Fibroblast of the conjunctiva (primary cell): Measurements from ENCODE around the gene UBXN1.
"Not testable (repeated sequence)": the region's sequence is repeated elsewhere in the genome, so short reads cannot be mapped to it uniquely, and the experiment has no call there.

ENCODE experiments used
- DNase-seq: peaks from one replicate; pipeline ENCODE4 v3.0.0-alpha.2; 2010; ENCODE audit warnings: low read depth

The UBXN1 gene

GRCh38 chr11:62671608-62672389, 7.1 kb downstream of the UBXN1 start, which contains the start of the genes LBHD1 and UQCC3:
TSS of gene LBHD1 (minus strand) at chr11:62672267. CDS start at chr11:62670031, 2,236 bp downstream.
TSS of gene UQCC3 (plus strand) at chr11:62671673. CDS start at chr11:62671746, 73 bp downstream.
- no peak for DNase-seq

DNA sequence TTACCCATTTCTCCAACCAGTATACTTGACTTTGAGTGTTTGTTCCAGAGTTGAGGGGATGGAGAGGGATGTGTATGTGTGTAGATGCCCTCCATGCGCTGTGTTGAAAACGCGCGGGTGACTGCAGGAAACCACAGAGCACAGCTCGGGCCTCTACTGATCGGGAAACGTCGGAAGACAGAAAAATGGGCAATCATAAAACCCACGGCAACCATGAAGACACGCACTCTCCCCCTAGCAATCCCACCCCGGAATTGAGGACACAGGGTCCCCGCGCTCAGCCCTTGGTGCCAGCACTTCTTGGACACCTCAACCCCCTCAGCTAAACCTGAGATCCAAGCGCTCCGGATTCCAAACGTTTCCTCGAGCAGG, 7.7 kb downstream of the UBXN1 start:
- DNase-seq, result no peak

GRCh38 chr11:62669420-62670161, 9.3 kb downstream of the UBXN1 start:
- no peak for DNase-seq

DNA sequence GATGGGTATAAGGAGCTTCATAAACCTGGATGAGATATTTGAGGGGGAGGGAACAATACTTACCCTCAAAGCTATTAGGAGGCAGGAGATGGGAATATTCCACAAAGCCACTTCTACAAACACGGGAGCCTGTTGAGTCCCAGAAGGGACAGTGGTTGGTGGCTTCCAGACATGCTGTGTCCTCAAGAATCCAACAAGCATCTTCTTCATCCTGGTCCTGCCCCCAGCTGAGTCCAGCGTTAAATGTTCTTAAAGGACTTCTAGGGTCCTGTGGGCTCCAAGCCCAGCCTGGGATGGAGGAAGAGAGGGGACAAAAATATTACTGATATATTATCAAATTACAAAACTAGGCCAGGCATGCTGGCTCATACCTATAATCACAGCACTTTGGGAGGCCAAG, 11.4 kb downstream of the UBXN1 start:
- DNase-seq, result no peak

GRCh38 chr11:62666259-62666926, 12.5 kb downstream of the UBXN1 start:
- no peak for DNase-seq

- DNase-seq, result no peak
These were observed 13.1 kb downstream of the UBXN1 start for GRCh38 chr11:62665599-62666258.

DNA sequence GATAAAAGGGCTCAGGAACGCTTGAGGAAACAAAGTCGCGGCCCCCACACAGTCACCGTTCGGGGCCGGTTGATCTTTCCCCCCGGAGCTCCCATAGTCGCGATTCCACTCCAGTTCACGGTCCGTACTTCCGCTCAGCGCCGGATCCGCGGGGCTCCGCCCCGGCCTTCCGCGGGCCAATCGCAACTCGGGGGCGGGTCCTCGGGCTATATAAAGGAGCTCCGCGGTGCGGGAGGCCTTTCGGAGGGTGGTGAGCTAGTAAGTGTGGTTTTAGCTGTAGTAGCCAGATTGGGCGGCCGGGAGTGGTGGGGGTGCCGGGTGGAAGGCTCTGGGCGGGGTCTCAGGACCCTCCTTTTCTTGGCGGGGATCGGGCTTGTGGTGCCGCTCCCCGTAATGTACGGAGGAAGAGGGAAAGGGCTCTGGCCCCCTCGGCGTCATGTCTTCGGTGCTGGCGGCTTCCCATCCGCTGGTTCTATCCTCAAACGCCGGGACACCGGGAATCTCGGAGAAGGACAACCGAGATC, 13.7 kb downstream of the UBXN1 start, which contains the start of the genes C11orf98 and CSKMT:
Gene C11orf98 (minus strand): TSS at position 136 of the 524 bp plus-strand sequence. CDS start 41 bp downstream, at position 95.
Gene CSKMT (plus strand): TSS at position 238 of the 524 bp plus-strand sequence. CDS start 568 bp downstream, outside the sequence.
- DNase-seq, result peak; percentile 89

GRCh38 chr11:62664405-62665074, 14.3 kb downstream of the UBXN1 start:
- no peak for DNase-seq

- DNase-seq, result no peak
These were observed 22.0 kb downstream of the UBXN1 start for GRCh38 chr11:62656796-62657429.

- no peak for DNase-seq
These were observed 24.6 kb downstream of the UBXN1 start for GRCh38 chr11:62654297-62654696.

- DNase-seq, result no peak
These were observed 26.5 kb downstream of the UBXN1 start for GRCh38 chr11:62652161-62653006.

DNA sequence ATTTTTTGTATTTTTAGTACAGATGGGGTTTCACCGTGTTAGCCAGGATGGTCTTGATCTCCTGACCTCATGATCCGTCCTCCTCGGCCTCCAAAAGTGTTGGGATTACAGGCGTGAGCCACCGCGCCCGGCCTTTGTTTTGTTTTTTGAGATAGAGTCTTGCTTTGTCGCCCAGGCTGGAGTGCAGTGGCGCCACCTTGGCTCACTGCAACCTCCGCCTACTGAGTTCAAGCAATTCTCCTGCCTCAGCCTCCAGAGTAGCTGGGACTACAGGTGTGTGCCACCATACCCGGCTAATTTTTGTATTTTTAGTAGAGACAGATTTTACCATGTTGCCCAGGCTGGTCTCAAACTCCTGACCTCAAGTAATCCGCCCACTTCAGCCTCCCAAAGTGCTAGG, 28.6 kb downstream of the UBXN1 start:
- not testable (repeated sequence) for DNase-seq

- DNase-seq, result no peak
These were observed 29.4 kb downstream of the UBXN1 start for GRCh38 chr11:62649486-62649885.

DNA sequence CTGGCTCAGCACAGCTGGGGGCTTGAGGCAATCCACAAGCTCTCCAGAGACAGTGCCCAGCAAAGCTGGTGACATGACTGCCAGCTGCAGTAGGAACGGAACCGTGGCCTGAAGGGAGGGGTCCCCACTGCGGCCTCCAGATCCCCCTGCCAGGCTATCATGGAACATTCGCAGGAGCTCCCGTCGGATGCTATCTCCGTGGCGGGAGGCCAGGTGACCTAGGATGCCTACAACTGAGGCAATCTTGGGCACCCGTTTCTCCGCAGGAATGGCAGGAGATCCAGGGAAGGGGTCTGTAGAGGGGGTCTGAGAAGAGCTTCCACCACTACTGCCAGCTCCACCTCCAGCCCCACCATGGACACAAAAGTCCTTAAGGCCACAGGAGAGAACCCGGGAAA, 29.9 kb downstream of the UBXN1 start:
- DNase-seq, result no peak

DNA sequence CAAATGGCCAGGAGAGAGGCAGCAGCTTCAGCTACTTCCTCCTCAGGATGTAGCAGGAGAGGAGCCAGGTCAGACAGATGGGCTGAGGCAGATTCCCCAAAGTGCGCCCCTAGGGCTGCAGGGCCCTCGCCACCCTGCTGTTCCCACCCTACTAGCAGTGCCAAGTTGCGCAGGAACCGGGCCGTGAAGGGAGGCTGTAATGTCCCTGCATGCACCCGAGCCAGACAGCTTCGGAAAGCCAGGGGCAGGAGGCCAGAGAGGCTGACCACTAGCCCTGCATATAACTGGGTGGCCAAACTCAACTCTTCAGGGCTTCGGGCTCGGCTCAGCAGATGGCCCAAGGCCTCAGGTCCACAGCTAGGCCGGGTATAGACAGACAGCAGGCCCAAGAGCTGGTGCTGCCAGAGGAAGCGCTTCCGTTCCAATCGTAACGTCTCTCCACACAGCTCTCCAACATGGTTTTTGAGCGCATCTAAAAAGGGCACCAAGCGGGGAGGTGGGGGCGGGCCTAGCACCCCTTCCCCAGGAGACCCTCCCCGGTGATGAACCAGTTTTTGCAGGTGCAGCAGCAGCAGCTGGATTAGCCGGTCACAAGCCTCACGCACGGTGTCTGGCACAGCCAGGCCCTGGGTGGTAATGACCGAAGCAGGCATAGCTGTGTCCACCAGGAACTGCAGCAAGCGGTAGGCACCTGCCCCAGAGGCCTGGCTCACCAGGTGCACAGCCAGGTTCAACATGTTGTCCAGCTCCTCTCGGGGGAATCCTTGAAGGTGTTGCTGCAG, 30.5 kb downstream of the UBXN1 start:
- no peak for DNase-seq

DNA sequence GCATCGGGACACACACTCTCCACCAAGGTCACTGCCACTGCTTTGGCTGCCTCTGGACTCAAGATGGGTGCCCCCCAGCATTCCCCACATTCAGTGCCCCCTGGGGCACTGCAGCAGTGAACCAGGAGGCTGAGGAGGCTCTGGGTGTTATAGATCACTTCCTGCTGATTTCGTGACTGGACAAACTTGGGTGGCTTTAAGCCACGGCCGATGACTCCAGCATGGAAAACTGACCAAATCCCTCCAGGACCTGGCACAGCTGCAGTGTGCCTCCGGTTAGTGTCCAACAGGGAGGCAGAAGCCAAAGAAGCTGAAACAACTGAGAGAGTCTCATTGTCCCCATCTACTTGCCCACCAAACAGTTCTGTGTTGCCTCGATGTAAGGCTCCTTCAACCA, 31.3 kb downstream of the UBXN1 start:
- no peak for DNase-seq

- no peak for DNase-seq
These were observed 31.9 kb downstream of the UBXN1 start for GRCh38 chr11:62646825-62647608.
